GM21717 (cell line): ENCODE results near the gene C3orf18.

Source experiments
- ATAC-seq: cut with Tn5 transposase; IDR thresholded peaks from one replicate; pipeline ENCODE4 v1.9.1; 2021; ENCODE audit warnings: mild to moderate bottlenecking, moderate library complexity; ENCODE audit not compliant: unreplicated experiment

Gene C3orf18

GRCh38 chr3:50604110-50604621 lies 36.6 kb upstream of the C3orf18 start:
- ATAC-seq, result no peak

GRCh38 chr3:50603261-50604109 lies 35.9 kb upstream of the C3orf18 start:
- ATAC-seq, result no peak

- ATAC-seq, result no peak
These were observed 35.1 kb upstream of the C3orf18 start for GRCh38 chr3:50602595-50603191.

GRCh38 chr3:50600841-50601591 lies 33.5 kb upstream of the C3orf18 start:
- ATAC-seq, result no peak

GRCh38 chr3:50600141-50600753 lies 32.7 kb upstream of the C3orf18 start:
- no peak for ATAC-seq

- ATAC-seq, result no peak
These were observed 32.2 kb upstream of the C3orf18 start for GRCh38 chr3:50599716-50600118.

- ATAC-seq, result no peak
These were observed 31.7 kb upstream of the C3orf18 start for GRCh38 chr3:50599115-50599715.

GRCh38 chr3:50594253-50594785 lies 26.8 kb upstream of the C3orf18 start:
- ATAC-seq, result no peak

GRCh38 chr3:50592568-50592967 lies 25.0 kb upstream of the C3orf18 start:
- no peak for ATAC-seq

- ATAC-seq, result no peak
These were observed 23.7 kb upstream of the C3orf18 start for GRCh38 chr3:50591196-50591741.

GRCh38 chr3:50588759-50589433 lies 21.3 kb upstream of the C3orf18 start:
- ATAC-seq, result no peak

- ATAC-seq, result peak; percentile 32
These were observed 20.5 kb upstream of the C3orf18 start for GRCh38 chr3:50587806-50588758.

- ATAC-seq, result no peak
These were observed 19.8 kb upstream of the C3orf18 start for GRCh38 chr3:50587373-50587772.

GRCh38 chr3:50586763-50587070 lies 19.2 kb upstream of the C3orf18 start:
- ATAC-seq, result no peak

GRCh38 chr3:50585919-50586762 lies 18.6 kb upstream of the C3orf18 start:
- ATAC-seq, result no peak

GRCh38 chr3:50584391-50584790 lies 16.8 kb upstream of the C3orf18 start:
- ATAC-seq, result no peak

GRCh38 chr3:50583897-50584296 lies 16.4 kb upstream of the C3orf18 start:
- no peak for ATAC-seq

- ATAC-seq, result no peak
These were observed 14.5 kb upstream of the C3orf18 start for GRCh38 chr3:50582083-50582482.
